ENCODE results near the gene KTI12. TPM values are rescaled to one million over a fixed set of nuclear protein-coding genes. Genes with fewer than 3 reads are reported as not detected.

The KTI12 gene
- total RNA-seq, 8 experiments from 2014 or later, result 7.4 to 19.4 (median 13.6) TPM

GRCh38 chr1:52002038-52002917 is 31.3 kb downstream of the KTI12 start:
- WGBS, 10 experiments, result 15 to 69% (median 49%) methylated on average over 3 to 9 of the region's 9 CpGs
- H3K27ac ChIP-seq, result no peak overlapping the region
- peaks cover 16 to 24% of the 10 kb centered on the region in 2 donors for H3K4me1 ChIP-seq (replicated peaks in 1 of 2)
- ATAC-seq (replicated peaks in 6 of 8), result peak; percentile 86 to 98 (median 95)
- no peak overlapping the region for H3K4me3 ChIP-seq
- in situ Hi-C loops (cut with MboI; ENCODE audit: low pct_unique_long_range_greater_than_20kb in 2 of 9, low sequenced_read_pairs in 9 of 9, unreplicated experiment in 9 of 9), result loop anchor here in 1 of 9 experiments (25.0 kb wide), 1 partner anchor 90 kb away; no protein-coding TSS in a partner anchor

GRCh38 chr1:51998701-51999100 is 34.9 kb downstream of the KTI12 start:
- Histone ChIP-seq H3K27ac (no peak overlapping the region), H3K4me3 (no peak overlapping the region), H3K4me1 (replicated peaks in 1 of 2) (peaks cover 0 to 6% of the 10 kb centered on the region in 2 donors)
- in situ Hi-C loops (cut with MboI; ENCODE audit: low pct_unique_long_range_greater_than_20kb in 2 of 9, low sequenced_read_pairs in 9 of 9, unreplicated experiment in 9 of 9), result loop anchor here in 4 of 9 experiments (10.0 kb wide), 2 partner anchors 94 to 104 kb away; no protein-coding TSS in a partner anchor
- WGBS, 10 experiments, result 29 to 100% (median 87%) methylated on average over 1 of the region's 1 CpG; no CpG with 5 or more reads in 2 of the 10 experiments
- no peak for ATAC-seq (replicated peaks in 6 of 8)

GRCh38 chr1:51997974-51998382 is 35.6 kb downstream of the KTI12 start:
- ATAC-seq (replicated peaks in 6 of 8), result peak in 5 of 8 experiments; percentile 14 to 60 (median 34)
- peaks cover 0 to 6% of the 10 kb centered on the region in 2 donors for H3K4me1 ChIP-seq (replicated peaks in 1 of 2)
- in situ Hi-C loops (cut with MboI; ENCODE audit: low pct_unique_long_range_greater_than_20kb in 2 of 9, low sequenced_read_pairs in 9 of 9, unreplicated experiment in 9 of 9), result loop anchor here in 4 of 9 experiments (10.0 kb wide), 2 partner anchors 93 to 103 kb away; no protein-coding TSS in a partner anchor
- WGBS, 10 experiments, result 60 to 72% (median 66%) methylated on average over 1 to 4 of the region's 5 CpGs; no CpG with 5 or more reads in 5 of the 10 experiments
- H3K4me3 ChIP-seq, result no peak overlapping the region
- no peak overlapping the region for H3K27ac ChIP-seq

- WGBS, 10 experiments, result 0 to 8% (median 0%) methylated on average over 1 to 6 of the region's 46 CpGs; no CpG with 5 or more reads in 6 of the 10 experiments
These were observed 43.1 kb downstream of the KTI12 start, which contains the start of gene RAB3B for GRCh38 chr1:51990478-51990965. RAB3B (minus strand) TSS chr1:51990700; CDS start chr1:51977117, 13,583 bp downstream.

GRCh38 chr1:51989582-51990477 is 43.8 kb downstream of the KTI12 start:
- peak overlapping the region; percentile 51 to 88 (median 68) for H3K4me3 ChIP-seq
- in situ Hi-C loops (cut with MboI; ENCODE audit: low pct_unique_long_range_greater_than_20kb in 2 of 9, low sequenced_read_pairs in 9 of 9, unreplicated experiment in 9 of 9), result loop anchor here in 4 of 9 experiments (10.0 kb wide), 2 partner anchors 85 to 95 kb away; no protein-coding TSS in a partner anchor
- peak in 2 of 8 experiments; percentile 0 to 1 for ATAC-seq (replicated peaks in 6 of 8)
- 0% methylated on average over 1 of the region's 47 CpGs; no CpG with 5 or more reads in 9 of the 10 experiments for WGBS, 10 experiments
- H3K4me1 ChIP-seq (replicated peaks in 1 of 2), result peaks cover 6 to 7% of the 10 kb centered on the region in 2 donors
- peak overlapping the region in 1 of 2 donors; percentile 21 for H3K27ac ChIP-seq

More at GRCh38 chr1:51990478-51990965, 43.1 kb downstream of the KTI12 start, which contains the start of gene RAB3B:
- ATAC-seq (replicated peaks in 6 of 8), result peak; percentile 95 to 99 (median 99)
- Histone ChIP-seq H3K4me3 (peak within 1 kb of the TSS; percentile 51 to 88 (median 68)), H3K27ac (peak within 1 kb of the TSS in 1 of 2 donors; percentile 21), H3K4me1 (replicated peaks in 1 of 2) (peaks cover 6 to 7% of the 10 kb centered on the region in 2 donors)
- in situ Hi-C loops (cut with MboI; ENCODE audit: low pct_unique_long_range_greater_than_20kb in 2 of 9, low sequenced_read_pairs in 9 of 9, unreplicated experiment in 9 of 9), result loop anchor here in 4 of 9 experiments (10.0 kb wide), 2 partner anchors 86 to 96 kb away; no protein-coding TSS in a partner anchor

GRCh38 chr1:51988254-51988653 is 45.4 kb downstream of the KTI12 start:
- no peak overlapping the region for H3K4me3 ChIP-seq
- peaks cover 6 to 7% of the 10 kb centered on the region in 2 donors for H3K4me1 ChIP-seq (replicated peaks in 1 of 2)
- no peak for ATAC-seq (replicated peaks in 6 of 8)
- in situ Hi-C loops (cut with MboI; ENCODE audit: low pct_unique_long_range_greater_than_20kb in 2 of 9, low sequenced_read_pairs in 9 of 9, unreplicated experiment in 9 of 9), result no loop called here
- H3K27ac ChIP-seq, result no peak overlapping the region

GRCh38 chr1:51986718-51987117 is 46.9 kb downstream of the KTI12 start:
- in situ Hi-C loops (cut with MboI; ENCODE audit: low pct_unique_long_range_greater_than_20kb in 2 of 9, low sequenced_read_pairs in 9 of 9, unreplicated experiment in 9 of 9), result no loop called here
- no peak overlapping the region for H3K4me3 ChIP-seq
- H3K4me1 ChIP-seq (replicated peaks in 1 of 2), result peaks cover 6 to 7% of the 10 kb centered on the region in 2 donors
- ATAC-seq (replicated peaks in 6 of 8), result peak in 1 of 8 experiments; percentile 11
- WGBS, 10 experiments, result 17 to 64% (median 41%) methylated on average over 1 to 4 of the region's 4 CpGs; no CpG with 5 or more reads in 3 of the 10 experiments
- no peak overlapping the region for H3K27ac ChIP-seq

GRCh38 chr1:51982161-51982560 is 51.4 kb downstream of the KTI12 start:
- in situ Hi-C loops (cut with MboI; ENCODE audit: low pct_unique_long_range_greater_than_20kb in 2 of 9, low sequenced_read_pairs in 9 of 9, unreplicated experiment in 9 of 9), result no loop called here
- H3K4me1 ChIP-seq (replicated peaks in 1 of 2), result peaks cover 0 to 2% of the 10 kb centered on the region in 2 donors
- no peak for ATAC-seq (replicated peaks in 6 of 8)
- WGBS, 10 experiments, result 17 to 100% (median 88%) methylated on average over 1 to 3 of the region's 3 CpGs; no CpG with 5 or more reads in 2 of the 10 experiments
- no peak overlapping the region for H3K27ac ChIP-seq
- H3K4me3 ChIP-seq, result no peak overlapping the region

Other genes starting within 250 kb of the KTI12 start
- 100 to 1,000 TPM in 4 of 8 experiments, 10 to 100 TPM in 4; 74.2 to 140 (median 98.1) TPM for gene NRDC, start 155.1 kb downstream of the KTI12 start, total RNA-seq
- gene RAB3B, start 43.1 kb downstream of the KTI12 start, total RNA-seq, result 10 to 100 TPM in 5 of 8 experiments, under 1 TPM in 3; 0.10 to 36.5 (median 15.9) TPM
- 10 to 100 TPM; 33.0 to 56.4 (median 40.5) TPM for gene TXNDC12, start 21.4 kb upstream of the KTI12 start, total RNA-seq
- 100 to 1,000 TPM in 5 of 8 experiments, 10 to 100 TPM in 3; 35.4 to 266 (median 173) TPM for gene BTF3L4, start 22.5 kb upstream of the KTI12 start, total RNA-seq
- gene ZFYVE9, start 108.3 kb upstream of the KTI12 start, total RNA-seq, result 10 to 100 TPM; 13.8 to 45.4 (median 33.5) TPM